HCT116 (cell line): ENCODE measurements around the gene S100A13.

Source experiments
- CEBPB ChIP-seq: IDR thresholded peaks from 2 replicates; pipeline ENCODE4 v1.6.1; 2012; ENCODE audit warnings: low read depth
- EZH2 ChIP-seq: fragments of 200-600 bp; sonication (generic); IDR thresholded peaks from 2 replicates; pipeline ENCODE4 v1.6.1; 2017; ENCODE audit warnings: antibody characterized with exemption, mixed run types
- JUND ChIP-seq: IDR thresholded peaks from 2 replicates; pipeline ENCODE4 v1.6.1; 2012
- POLR2A ChIP-seq: IDR thresholded peaks from 2 replicates; pipeline ENCODE4 v1.7.0; 2011; ENCODE audit warnings: borderline replicate concordance; ENCODE audit not compliant: insufficient read depth, insufficient read length; ENCODE audit errors: extremely low read depth
- TF ChIP-seq, protein P1 (sequence below), 3 experiments: fragments of 200-600 bp in 1 of 3; sonication (generic) in 1 of 3; IDR thresholded peaks in 2 of 3; conservative IDR thresholded peaks in 1 of 3; 2 replicates each; pipeline ENCODE4 v1.5.1; 2012 to 2017; ENCODE audit warnings: low read depth in 2 of 3, low read length in 2 of 3, antibody characterized with exemption in 1 of 3, borderline replicate concordance in 1 of 3, control low read depth in 1 of 3, mild to moderate bottlenecking in 1 of 3, mixed read lengths in 1 of 3, mixed run types in 1 of 3, moderate library complexity in 1 of 3; ENCODE audit not compliant: insufficient read depth in 1 of 3
- TF ChIP-seq, protein P2 (sequence below): IDR thresholded peaks from 2 replicates; pipeline ENCODE4 v1.6.1; 2012

DNA sequence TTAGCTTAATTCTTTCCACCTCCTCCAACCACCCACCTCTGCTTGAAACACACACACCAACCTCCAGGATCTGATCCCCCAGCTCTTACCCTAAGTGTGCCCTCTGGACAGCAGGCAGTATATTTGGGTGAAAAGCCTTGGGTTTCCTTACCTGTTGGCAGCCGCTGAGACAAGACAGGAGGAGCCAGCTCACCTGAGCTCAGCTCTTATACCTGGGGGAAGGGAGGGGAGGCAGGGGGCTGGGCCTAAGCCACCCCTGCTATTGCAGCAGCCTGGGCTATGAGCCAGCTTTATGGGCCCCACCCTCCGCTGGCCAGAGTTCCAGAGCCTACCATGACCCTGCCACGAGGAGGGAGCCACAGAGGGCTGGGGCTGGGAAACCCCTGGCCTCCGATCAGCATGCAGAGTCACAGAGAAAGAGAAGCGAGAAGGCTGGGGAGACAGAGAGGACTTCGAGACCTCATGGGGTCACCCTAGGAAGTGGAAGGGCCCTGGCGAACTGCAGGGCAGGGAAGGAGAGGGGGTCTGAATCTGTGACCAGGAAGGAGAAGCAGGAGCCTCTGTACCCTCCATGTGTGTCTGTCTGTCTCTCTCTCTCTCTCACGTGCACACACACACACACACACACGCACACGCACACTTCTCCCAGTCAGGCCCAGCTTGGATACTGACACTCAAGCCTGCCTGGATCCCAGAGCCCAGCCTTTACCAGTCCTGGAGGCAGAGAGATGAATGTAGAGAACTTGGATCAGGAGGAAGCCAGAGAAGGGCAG lies 11.0 kb downstream of the S100A13 start, which contains the start of gene S100A14:
- TF ChIP-seq POLR2A (no peak), EZH2 (no peak), CEBPB (no peak), JUND (no peak)
- TF ChIP-seq, protein P1, sequence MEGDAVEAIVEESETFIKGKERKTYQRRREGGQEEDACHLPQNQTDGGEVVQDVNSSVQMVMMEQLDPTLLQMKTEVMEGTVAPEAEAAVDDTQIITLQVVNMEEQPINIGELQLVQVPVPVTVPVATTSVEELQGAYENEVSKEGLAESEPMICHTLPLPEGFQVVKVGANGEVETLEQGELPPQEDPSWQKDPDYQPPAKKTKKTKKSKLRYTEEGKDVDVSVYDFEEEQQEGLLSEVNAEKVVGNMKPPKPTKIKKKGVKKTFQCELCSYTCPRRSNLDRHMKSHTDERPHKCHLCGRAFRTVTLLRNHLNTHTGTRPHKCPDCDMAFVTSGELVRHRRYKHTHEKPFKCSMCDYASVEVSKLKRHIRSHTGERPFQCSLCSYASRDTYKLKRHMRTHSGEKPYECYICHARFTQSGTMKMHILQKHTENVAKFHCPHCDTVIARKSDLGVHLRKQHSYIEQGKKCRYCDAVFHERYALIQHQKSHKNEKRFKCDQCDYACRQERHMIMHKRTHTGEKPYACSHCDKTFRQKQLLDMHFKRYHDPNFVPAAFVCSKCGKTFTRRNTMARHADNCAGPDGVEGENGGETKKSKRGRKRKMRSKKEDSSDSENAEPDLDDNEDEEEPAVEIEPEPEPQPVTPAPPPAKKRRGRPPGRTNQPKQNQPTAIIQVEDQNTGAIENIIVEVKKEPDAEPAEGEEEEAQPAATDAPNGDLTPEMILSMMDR (IDR thresholded peaks at IDR 0.05 in 2 of 3, conservative IDR thresholded peaks at IDR 0.05 in 1 of 3; ENCODE audit: borderline replicate concordance in 1 of 3, insufficient read depth in 1 of 3, low read depth in 2 of 3, low read length in 2 of 3) = no peak
- TF ChIP-seq, protein P2, sequence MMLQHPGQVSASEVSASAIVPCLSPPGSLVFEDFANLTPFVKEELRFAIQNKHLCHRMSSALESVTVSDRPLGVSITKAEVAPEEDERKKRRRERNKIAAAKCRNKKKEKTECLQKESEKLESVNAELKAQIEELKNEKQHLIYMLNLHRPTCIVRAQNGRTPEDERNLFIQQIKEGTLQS = no peak
